Measurements from ENCODE around the gene GDE1.
"Not testable (repeated sequence)": the region's sequence is repeated elsewhere in the genome, so short reads cannot be mapped to it uniquely, and the experiment has no call there.

Gene GDE1
- total RNA-seq = 25.0 reads per million, percentile 52 among the genes with 10 or more reads in this experiment

DNA sequence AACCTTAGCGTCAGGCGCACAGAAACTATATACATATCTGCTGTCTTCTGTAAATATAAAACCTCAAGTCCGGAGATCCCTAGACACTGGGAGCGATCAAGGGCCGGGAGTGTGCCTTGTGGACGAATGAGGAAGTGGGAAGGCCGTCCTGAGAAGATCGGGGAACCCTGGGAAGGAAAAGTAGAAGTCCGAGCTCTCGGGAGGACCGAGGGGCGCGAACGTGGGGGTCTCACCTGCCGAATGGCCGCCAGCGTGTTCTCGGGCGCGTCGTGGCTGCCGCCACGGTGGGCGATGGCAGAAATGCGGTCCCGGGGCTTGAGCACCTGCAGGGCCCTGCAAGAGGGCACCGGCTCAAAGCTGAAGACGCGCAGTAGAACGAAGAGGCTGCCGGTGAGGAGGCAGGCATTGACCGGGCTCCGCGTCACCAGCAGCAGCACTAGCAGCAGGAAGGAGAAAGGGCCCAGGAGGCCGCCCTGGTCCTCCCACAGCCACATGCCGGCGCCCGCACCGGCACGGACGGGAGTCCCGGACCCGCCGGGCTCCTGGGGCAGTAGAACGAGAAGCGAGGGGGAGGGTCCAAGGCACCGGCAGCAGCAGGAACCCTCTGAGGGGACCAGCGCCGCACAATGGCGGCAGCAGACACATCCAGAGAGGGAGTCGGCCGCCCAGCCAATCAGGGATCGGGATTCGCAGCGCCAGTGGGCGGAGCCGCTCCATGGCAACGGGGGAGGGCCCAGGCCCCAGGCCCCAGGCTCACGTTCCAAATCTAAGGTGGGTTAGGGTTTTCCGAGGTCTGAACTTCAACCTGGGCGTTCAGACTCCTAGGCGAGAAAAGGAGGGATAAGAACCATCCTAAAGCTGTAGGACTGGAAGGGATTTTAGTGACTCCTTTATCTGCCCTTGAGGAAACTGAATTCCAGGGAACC lies at the start of gene GDE1:
GDE1 (minus strand) TSS at position 628 of the 926 bp plus-strand sequence; CDS start at position 494, 134 bp downstream.
- peak; percentile 92 for DNase-seq

DNA sequence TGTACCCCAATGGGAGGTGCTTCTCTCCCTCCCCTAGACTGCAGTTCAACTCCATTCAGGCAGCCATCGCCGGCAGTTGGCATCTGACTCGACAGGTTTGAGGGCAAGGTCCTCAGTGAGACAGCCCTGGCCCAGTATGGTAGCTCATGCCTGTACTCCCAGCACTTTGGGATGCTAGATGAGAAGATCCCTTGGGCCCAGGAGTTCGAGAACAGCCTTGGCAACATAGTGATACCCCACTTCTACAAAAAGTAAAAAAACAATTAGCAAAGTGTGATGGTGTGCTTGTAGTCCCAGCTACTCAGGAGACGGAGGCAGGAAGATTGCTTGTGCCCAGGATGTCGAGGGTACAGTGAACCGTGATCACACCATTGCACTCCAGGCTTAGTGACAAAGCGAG lies 45.7 kb upstream of the GDE1 start:
- DNase-seq = no peak

DNA sequence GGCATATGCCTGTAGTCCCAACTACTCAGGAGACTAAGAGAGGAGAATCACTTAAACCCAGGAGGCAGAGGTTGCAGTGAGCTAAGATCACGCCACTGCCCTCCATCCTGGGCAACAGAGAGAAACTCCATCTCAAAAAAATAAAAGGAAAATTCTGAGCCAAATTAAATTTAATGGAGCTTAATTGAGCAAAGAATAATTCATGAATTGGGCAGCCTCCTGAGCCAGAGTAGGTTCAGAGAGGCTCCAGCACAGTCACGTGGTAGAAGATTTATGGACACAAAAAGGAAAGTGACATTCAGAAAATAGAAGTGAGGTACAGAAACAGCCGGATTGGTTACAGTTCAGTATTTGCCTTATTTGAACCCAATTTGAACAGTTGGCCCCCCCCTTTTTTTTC lies 44.5 kb upstream of the GDE1 start:
- DNase-seq = no peak

DNA sequence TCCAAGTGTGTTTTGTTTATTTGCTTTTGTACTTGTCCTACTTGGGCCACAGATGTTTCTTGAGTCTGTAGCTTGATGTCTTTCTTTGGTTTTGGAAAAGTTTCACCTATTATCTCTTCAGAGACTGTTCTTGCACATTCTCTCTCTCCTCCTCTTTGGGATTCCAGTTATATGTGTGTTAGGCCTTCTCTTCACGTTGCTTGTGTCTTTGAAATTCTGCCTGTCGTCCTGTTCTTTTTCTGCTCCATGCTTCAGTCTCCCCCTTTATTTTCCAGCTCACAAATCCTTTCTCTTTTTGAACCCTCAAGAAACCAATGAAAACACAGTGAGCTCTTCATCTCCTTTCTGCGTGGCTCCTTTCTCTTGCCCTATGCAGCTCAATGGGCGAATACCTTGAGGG lies 41.5 kb upstream of the GDE1 start:
- DNase-seq = no peak

GRCh38 chr16:19560078-19560477 lies 38.2 kb upstream of the GDE1 start:
- DNase-seq = no peak

DNA sequence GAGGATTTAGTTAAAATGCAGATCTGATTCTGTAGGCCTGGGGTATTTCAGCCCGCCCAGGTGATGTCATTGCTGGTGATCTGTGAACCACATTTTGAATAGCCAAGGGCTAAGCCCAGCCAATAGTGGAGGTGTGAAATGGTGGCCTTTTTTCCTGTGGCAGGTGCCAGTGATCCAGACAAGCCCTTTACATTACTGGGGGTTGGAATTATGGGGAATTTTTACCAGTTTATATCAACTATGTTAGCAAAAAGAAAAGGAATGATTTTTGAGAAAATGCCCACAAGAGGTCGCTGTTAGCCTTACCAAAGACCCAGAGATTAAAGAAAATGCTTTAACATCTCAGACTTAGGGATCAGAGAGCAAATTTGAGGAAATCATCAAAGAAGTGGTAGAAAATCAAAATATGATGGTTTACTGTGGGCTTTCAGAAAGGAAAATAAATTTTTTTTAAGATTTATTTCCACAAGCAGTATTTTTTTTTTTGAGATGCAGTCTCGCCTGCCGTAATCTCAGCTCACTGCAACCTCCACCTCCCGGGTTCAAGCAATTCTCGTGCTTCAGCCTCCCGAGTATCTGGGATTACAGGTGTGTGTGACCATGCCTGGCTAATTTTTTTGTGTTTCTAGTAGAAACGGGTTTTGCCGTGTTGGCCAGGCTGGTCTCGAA lies 37.5 kb upstream of the GDE1 start:
- peak; percentile 24 for DNase-seq

- no peak for DNase-seq
Observed at GRCh38 chr16:19555938-19556771, 34.3 kb upstream of the GDE1 start.

GRCh38 chr16:19555186-19555937 lies 33.5 kb upstream of the GDE1 start, which contains the start of gene VPS35L:
Gene VPS35L (plus strand): TSS chr16:19555703. CDS start chr16:19555730, 27 bp downstream.
- peak; percentile 97 for DNase-seq

DNA sequence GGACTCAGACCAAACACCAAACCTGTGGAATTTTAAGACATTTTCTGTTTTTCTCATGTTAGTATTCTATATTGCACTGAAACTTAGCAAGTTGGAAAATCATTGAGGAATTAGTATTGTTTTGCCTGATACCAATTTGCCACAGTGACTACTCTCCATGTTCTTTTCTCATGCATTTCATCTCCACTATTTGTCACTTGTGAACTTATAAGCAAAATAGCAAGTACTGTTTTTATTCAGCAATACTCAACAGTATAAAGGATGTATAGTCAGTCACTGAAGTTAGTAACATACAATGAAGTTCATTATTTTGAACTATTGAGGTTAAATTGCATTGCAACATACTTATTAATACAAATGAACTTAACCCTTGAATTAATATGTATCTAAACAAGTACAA lies 27.8 kb upstream of the GDE1 start:
- no peak for DNase-seq

- no peak for DNase-seq
Observed at GRCh38 chr16:19548144-19548543, 26.2 kb upstream of the GDE1 start.

- not testable (repeated sequence) for DNase-seq
Observed at GRCh38 chr16:19543278-19543996, 21.5 kb upstream of the GDE1 start.

DNA sequence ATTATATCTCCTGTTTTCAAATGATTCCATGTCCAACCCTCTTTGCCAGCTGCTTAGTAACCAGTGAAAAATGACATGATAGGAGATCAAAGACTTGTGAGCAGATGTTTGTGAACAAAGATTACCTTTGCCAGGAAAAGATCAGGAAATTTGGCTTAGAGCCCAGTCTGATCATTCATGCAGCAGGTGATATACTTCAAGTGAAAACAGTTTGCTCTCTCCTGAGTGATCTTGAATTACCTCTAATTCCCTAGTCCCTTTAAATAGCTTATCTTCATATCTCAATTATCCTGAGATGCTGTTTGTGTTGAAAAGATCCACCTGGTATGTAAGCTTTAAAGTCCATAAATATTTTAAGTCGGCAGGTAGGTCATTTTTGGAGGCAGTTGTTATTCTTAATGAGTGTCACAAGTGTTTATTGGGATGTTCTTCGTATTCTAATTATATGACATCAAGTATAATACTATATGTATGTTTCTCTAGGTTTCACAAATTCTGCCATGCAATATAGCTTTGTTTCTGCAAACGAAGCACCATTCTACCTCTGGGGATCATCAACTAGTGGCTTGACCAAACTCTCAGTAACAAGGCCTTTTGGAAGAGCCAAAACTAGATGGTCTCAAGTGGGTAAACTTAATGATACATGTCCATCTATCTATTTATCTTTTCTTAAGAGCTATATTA lies 20.4 kb upstream of the GDE1 start:
- DNase-seq = no peak

DNA sequence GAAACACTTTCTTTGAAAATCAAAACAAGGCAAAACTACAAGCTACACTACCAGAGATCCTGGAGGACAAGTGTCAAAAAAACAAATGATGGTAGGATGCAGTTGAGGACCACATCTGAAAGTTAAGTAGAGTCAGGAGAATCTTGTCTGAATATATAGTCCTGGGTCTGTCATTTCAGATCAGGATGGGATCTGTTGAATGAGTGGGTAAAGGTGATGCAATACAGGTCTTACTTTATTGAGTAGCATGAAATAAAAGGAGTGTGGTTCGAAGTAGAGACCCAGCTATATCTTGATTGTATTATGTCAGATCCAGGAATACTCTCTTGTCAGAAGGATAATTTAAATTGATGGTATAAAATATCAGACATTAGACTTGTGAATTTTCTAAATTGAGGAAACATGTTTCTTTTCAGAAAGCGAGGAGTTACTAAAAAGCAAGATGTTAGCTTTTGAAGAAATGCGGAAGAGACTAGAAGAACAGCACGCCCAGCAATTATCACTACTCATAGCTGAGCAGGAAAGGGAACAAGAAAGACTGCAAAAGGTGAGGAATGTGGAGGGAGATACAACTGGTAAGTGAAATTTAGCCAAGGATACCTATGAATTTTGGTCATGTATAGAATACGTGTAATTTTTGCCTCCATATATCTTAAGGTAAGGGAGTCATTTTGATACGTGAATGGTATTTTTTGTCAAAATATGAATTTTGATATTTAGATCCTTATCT lies 18.5 kb upstream of the GDE1 start:
- DNase-seq = no peak

- DNase-seq = no peak
Observed at GRCh38 chr16:19532601-19533000, 10.7 kb upstream of the GDE1 start.

GRCh38 chr16:19528666-19529065 lies 6.8 kb upstream of the GDE1 start:
- no peak for DNase-seq

- no peak for DNase-seq
Observed at GRCh38 chr16:19527161-19527560, 5.3 kb upstream of the GDE1 start.

DNA sequence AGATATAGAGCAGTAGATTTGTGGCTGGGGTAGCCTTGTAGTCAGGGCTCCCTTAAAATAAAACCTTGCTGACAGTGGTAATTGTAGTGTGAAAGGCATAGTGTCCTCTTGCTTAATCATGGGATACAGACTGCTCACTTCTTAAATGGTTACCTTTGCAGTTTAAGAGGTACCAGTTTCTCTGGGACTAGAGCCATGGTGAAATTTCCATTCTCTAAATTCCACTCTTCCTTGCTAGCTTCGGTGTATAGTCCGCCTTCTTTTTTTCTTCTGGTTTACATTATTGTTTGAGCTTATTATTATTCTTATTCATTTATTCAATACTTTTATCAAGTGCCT lies 3.5 kb upstream of the GDE1 start:
- DNase-seq = no peak

GRCh38 chr16:19524616-19525384 lies 2.9 kb upstream of the GDE1 start:
- DNase-seq = no peak

GRCh38 chr16:19524356-19524615 lies 2.4 kb upstream of the GDE1 start:
- no peak for DNase-seq

All from effector CD4-positive, alpha-beta T cell (primary cell).